ENCODE data around the gene MOGAT1.

The MOGAT1 gene

GRCh38 chr2:222701233-222701632 lies 29.8 kb downstream of the MOGAT1 start:
- H3K4me2 ChIP-seq = no peak overlapping the region
- H3K27ac ChIP-seq = no peak overlapping the region
- no peak for TF ChIP-seq Cebpa-rat (IDR thresholded peaks at IDR 0.05)
- H3K4me3 ChIP-seq = no peak overlapping the region
- H3K9me3 ChIP-seq (replicated peaks in 1 of 11) = no peaks in the 10 kb centered on the region
- no peak overlapping the region for H3K9ac ChIP-seq
- no peaks in the 10 kb centered on the region for H3K27me3 ChIP-seq
- H3K36me3 ChIP-seq = no peaks in the 10 kb centered on the region
- no peaks in the 10 kb centered on the region for H4K20me1 ChIP-seq
- H3K4me1 ChIP-seq = peaks cover 0 to 4% (median 0%) of the 10 kb centered on the region in 10 experiments; a peak in 2 of 20 replicates

GRCh38 chr2:222701721-222702131 lies 30.3 kb downstream of the MOGAT1 start:
- H4K20me1 ChIP-seq = no peaks in the 10 kb centered on the region
- no peak overlapping the region for H3K4me3 ChIP-seq
- no peak overlapping the region for H3K9ac ChIP-seq
- H3K36me3 ChIP-seq = no peaks in the 10 kb centered on the region
- no peaks in the 10 kb centered on the region for H3K27me3 ChIP-seq
- H3K27ac ChIP-seq = no peak overlapping the region
- TF ChIP-seq Cebpa-rat (IDR thresholded peaks at IDR 0.05) = no peak
- no peaks in the 10 kb centered on the region for H3K9me3 ChIP-seq (replicated peaks in 1 of 11)
- H3K4me1 ChIP-seq = peaks cover 0 to 5% (median 2%) of the 10 kb centered on the region in 10 experiments; a peak in 5 of 20 replicates
- H3K4me2 ChIP-seq = peak overlapping the region in 3 of 11 experiments; percentile 4 to 17 (median 7); a peak in 1 of 22 replicates

GRCh38 chr2:222703091-222703490 lies 31.6 kb downstream of the MOGAT1 start:
- no peaks in the 10 kb centered on the region for H4K20me1 ChIP-seq
- no peak for TF ChIP-seq Cebpa-rat (IDR thresholded peaks at IDR 0.05)
- no peak overlapping the region for H3K9ac ChIP-seq
- H3K36me3 ChIP-seq = no peaks in the 10 kb centered on the region
- H3K4me2 ChIP-seq = no peak overlapping the region
- no peaks in the 10 kb centered on the region for H3K27me3 ChIP-seq
- H3K4me1 ChIP-seq = peaks cover 9 to 17% (median 13%) of the 10 kb centered on the region in 10 experiments; a peak in 19 of 20 replicates
- no peaks in the 10 kb centered on the region for H3K9me3 ChIP-seq (replicated peaks in 1 of 11)
- no peak overlapping the region for H3K27ac ChIP-seq
- no peak overlapping the region for H3K4me3 ChIP-seq

GRCh38 chr2:222703886-222704285 lies 32.4 kb downstream of the MOGAT1 start:
- no peaks in the 10 kb centered on the region for H3K27me3 ChIP-seq
- no peak overlapping the region for H3K4me2 ChIP-seq
- H4K20me1 ChIP-seq = no peaks in the 10 kb centered on the region
- H3K27ac ChIP-seq = no peak overlapping the region
- no peak overlapping the region for H3K9ac ChIP-seq
- no peak for TF ChIP-seq Cebpa-rat (IDR thresholded peaks at IDR 0.05)
- no peaks in the 10 kb centered on the region for H3K9me3 ChIP-seq (replicated peaks in 1 of 11)
- peaks cover 12 to 22% (median 15%) of the 10 kb centered on the region in 10 experiments for H3K4me1 ChIP-seq
- H3K36me3 ChIP-seq = no peaks in the 10 kb centered on the region
- no peak overlapping the region for H3K4me3 ChIP-seq

GRCh38 chr2:222706616-222707015 lies 35.2 kb downstream of the MOGAT1 start:
- H3K27me3 ChIP-seq = no peaks in the 10 kb centered on the region
- no peak for TF ChIP-seq Cebpa-rat (IDR thresholded peaks at IDR 0.05)
- H3K4me2 ChIP-seq = peak overlapping the region in 5 of 11 experiments; percentile 18 to 38 (median 31); a peak in 5 of 22 replicates
- no peak overlapping the region for H3K9ac ChIP-seq
- peaks cover 22 to 45% (median 24%) of the 10 kb centered on the region in 10 experiments for H3K4me1 ChIP-seq
- no peaks in the 10 kb centered on the region for H3K9me3 ChIP-seq (replicated peaks in 1 of 11)
- H3K4me3 ChIP-seq = no peak overlapping the region
- H4K20me1 ChIP-seq = no peaks in the 10 kb centered on the region
- no peak overlapping the region for H3K27ac ChIP-seq
- no peaks in the 10 kb centered on the region for H3K36me3 ChIP-seq

GRCh38 chr2:222707102-222707688 lies 35.7 kb downstream of the MOGAT1 start:
- no peaks in the 10 kb centered on the region for H3K27me3 ChIP-seq
- H3K9ac ChIP-seq = no peak overlapping the region
- peak overlapping the region in 3 of 11 experiments; percentile 3 to 39 (median 20); a peak in 2 of 22 replicates for H3K27ac ChIP-seq
- H3K4me1 ChIP-seq = peaks cover 19 to 45% (median 23%) of the 10 kb centered on the region in 10 experiments
- no peak overlapping the region for H3K4me3 ChIP-seq
- no peaks in the 10 kb centered on the region for H3K36me3 ChIP-seq
- H4K20me1 ChIP-seq = no peaks in the 10 kb centered on the region
- TF ChIP-seq Cebpa-rat (IDR thresholded peaks at IDR 0.05) = no peak
- no peaks in the 10 kb centered on the region for H3K9me3 ChIP-seq (replicated peaks in 1 of 11)
- H3K4me2 ChIP-seq = peak overlapping the region in 9 of 11 experiments; percentile 13 to 57 (median 32); a peak in 7 of 22 replicates

- no peak for TF ChIP-seq Cebpa-rat (IDR thresholded peaks at IDR 0.05)
- Histone ChIP-seq H3K9ac (0 out of 22 replicates have a peak overlapping the region, but pooled peaks of 1 of the 11 experiments have one; percentile 13), H3K27ac (peak overlapping the region in 5 of 11 experiments; percentile 3 to 39 (median 20); a peak in 5 of 22 replicates), H4K20me1 (no peaks in the 10 kb centered on the region), H3K9me3 (replicated peaks in 1 of 11) (no peaks in the 10 kb centered on the region), H3K36me3 (no peaks in the 10 kb centered on the region), H3K4me2 (peak overlapping the region in 8 of 11 experiments; percentile 13 to 61 (median 30); a peak in 12 of 22 replicates), H3K27me3 (no peaks in the 10 kb centered on the region), H3K4me1 (peaks cover 19 to 45% (median 23%) of the 10 kb centered on the region in 10 experiments), H3K4me3 (no peak overlapping the region)
Measured at GRCh38 chr2:222707689-222708273, 36.3 kb downstream of the MOGAT1 start.

- no peak overlapping the region for H3K4me3 ChIP-seq
- H3K4me2 ChIP-seq = peak overlapping the region in 7 of 11 experiments; percentile 13 to 61 (median 34); a peak in 10 of 22 replicates
- H3K4me1 ChIP-seq = peaks cover 19 to 45% (median 23%) of the 10 kb centered on the region in 10 experiments
- peak overlapping the region in 4 of 11 experiments; percentile 9 to 39 (median 29); a peak in 4 of 22 replicates for H3K27ac ChIP-seq
- H3K9me3 ChIP-seq (replicated peaks in 1 of 11) = no peaks in the 10 kb centered on the region
- H4K20me1 ChIP-seq = no peaks in the 10 kb centered on the region
- no peak overlapping the region for H3K9ac ChIP-seq
- no peaks in the 10 kb centered on the region for H3K36me3 ChIP-seq
- TF ChIP-seq Cebpa-rat (IDR thresholded peaks at IDR 0.05) = no peak
- H3K27me3 ChIP-seq = no peaks in the 10 kb centered on the region
Measured at GRCh38 chr2:222708274-222708710, 36.8 kb downstream of the MOGAT1 start.

- Histone ChIP-seq H3K36me3 (no peaks in the 10 kb centered on the region), H3K4me1 (peaks cover 19 to 45% (median 28%) of the 10 kb centered on the region in 10 experiments), H3K4me3 (peak overlapping the region in 3 of 10 experiments; percentile 8 to 24 (median 14); a peak in 3 of 20 replicates), H3K4me2 (peak overlapping the region; percentile 46 to 82 (median 69)), H3K27me3 (no peaks in the 10 kb centered on the region), H3K27ac (peak overlapping the region in 8 of 11 experiments; percentile 11 to 64 (median 34); a peak in 12 of 22 replicates), H4K20me1 (no peaks in the 10 kb centered on the region), H3K9ac (peak overlapping the region in 4 of 11 experiments; percentile 6 to 61 (median 16); a peak in 4 of 22 replicates), H3K9me3 (replicated peaks in 1 of 11) (no peaks in the 10 kb centered on the region)
- TF ChIP-seq Cebpa-rat (IDR thresholded peaks at IDR 0.05) = no peak
Measured at GRCh38 chr2:222709191-222709891, 37.9 kb downstream of the MOGAT1 start.

All from BLaER1 treated with 17β-estradiol and CSF1 and Interleukin-3, amounts not matched to agents 10 nM and 100 nM (cell line).